Lower leg skin (tissue), 3 donors: ENCODE results near the gene MTAP.

ENCODE experiments used
- POLR2A ChIP-seq, 2 donors: fragments of 450-650 bp; IDR thresholded peaks; one replicate each; pipeline ENCODE4 v1.6.1; 2016 to 2017; ENCODE audit warnings: antibody characterized with exemption in 2 of 2, mild to moderate bottlenecking in 1 of 2, moderate library complexity in 1 of 2
- TF ChIP-seq, protein P1 (sequence below), 3 donors: fragments of 450-650 bp; IDR thresholded peaks; one replicate each; pipeline ENCODE4 v1.5.1; 2016; ENCODE audit warnings: antibody characterized with exemption in 3 of 3, mild to moderate bottlenecking in 3 of 3, moderate library complexity in 2 of 3

DNA sequence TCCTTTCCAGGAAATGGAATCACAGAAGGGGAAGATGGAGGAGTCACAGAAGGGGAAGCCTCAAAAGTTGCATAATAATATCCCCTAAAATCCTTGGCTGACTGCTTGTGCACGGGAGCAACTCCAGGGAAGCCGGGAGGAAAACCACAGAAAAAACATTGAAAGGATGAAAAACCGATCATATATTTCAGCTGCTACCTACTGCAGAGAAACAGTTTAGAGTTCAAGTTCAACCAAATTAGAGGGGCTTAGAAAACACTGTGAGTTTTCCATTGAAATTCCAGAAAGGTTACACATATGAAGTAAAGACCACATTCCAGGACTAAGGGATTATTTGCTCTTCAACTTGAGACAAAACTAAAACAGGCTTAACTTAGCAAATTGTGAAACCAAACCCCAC lies 37.6 kb upstream of the MTAP start:
- TF ChIP-seq, protein P1, sequence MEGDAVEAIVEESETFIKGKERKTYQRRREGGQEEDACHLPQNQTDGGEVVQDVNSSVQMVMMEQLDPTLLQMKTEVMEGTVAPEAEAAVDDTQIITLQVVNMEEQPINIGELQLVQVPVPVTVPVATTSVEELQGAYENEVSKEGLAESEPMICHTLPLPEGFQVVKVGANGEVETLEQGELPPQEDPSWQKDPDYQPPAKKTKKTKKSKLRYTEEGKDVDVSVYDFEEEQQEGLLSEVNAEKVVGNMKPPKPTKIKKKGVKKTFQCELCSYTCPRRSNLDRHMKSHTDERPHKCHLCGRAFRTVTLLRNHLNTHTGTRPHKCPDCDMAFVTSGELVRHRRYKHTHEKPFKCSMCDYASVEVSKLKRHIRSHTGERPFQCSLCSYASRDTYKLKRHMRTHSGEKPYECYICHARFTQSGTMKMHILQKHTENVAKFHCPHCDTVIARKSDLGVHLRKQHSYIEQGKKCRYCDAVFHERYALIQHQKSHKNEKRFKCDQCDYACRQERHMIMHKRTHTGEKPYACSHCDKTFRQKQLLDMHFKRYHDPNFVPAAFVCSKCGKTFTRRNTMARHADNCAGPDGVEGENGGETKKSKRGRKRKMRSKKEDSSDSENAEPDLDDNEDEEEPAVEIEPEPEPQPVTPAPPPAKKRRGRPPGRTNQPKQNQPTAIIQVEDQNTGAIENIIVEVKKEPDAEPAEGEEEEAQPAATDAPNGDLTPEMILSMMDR (IDR thresholded peaks at IDR 0.05), result no peak
- no peak for TF ChIP-seq POLR2A (IDR thresholded peaks at IDR 0.05)
